GM19351 (cell line): Measurements from ENCODE around the gene VARS2.
"Not testable (repeated sequence)": the region's sequence is repeated elsewhere in the genome, so short reads cannot be mapped to it uniquely, and the experiment has no call there.

Source experiments
- ATAC-seq: cut with Tn5 transposase; IDR thresholded peaks from one replicate; pipeline ENCODE4 v1.9.1; 2021; ENCODE audit warnings: mild to moderate bottlenecking, moderate library complexity; ENCODE audit not compliant: unreplicated experiment

The VARS2 gene

DNA sequence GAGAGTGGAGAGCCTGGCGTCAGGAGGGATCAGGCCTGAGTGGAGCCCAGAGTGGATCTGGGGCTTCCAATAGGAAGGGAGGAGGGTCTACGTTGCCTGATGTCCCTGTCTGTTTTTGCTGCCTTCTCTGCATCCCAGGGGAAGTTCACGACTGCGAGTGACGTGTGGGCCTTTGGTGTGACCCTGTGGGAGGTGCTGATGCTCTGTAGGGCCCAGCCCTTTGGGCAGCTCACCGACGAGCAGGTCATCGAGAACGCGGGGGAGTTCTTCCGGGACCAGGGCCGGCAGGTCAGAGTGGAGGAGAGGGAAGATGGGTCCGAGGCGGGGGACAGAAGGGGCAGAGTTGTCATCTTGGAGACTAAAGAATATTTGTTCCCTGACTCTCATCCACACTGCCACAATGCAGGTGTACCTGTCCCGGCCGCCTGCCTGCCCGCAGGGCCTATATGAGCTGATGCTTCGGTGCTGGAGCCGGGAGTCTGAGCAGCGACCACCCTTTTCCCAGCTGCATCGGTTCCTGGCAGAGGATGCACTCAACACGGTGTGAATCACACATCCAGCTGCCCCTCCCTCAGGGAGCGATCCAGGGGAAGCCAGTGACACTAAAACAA, 15.2 kb upstream of the VARS2 start:
- no peak for ATAC-seq

DNA sequence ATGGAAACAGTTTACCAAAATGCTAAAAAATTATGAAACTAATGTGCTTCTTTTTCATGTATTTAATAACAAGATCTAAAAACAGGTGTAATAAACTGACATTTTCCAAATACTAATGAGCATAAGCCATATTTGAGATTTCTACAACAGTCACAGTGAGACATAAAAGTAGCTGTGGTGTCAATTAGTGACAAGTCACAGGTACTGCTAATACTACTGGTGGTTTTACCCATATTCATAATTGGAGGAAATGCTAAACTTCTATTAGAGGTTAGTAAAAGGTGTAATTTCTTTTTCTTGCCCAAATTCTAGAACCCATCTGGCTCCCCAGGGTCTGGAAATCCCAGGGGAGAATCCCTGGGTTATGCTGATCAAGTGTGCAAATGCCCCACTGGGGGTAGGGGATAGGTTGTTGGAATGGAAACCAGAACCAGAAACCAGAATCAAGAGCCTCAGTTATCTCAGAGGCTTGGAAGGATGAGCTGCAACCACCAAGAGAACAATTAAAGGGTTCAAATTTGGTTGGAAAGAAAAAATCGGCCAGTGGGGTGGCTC, 13.1 kb upstream of the VARS2 start:
- no peak for ATAC-seq

DNA sequence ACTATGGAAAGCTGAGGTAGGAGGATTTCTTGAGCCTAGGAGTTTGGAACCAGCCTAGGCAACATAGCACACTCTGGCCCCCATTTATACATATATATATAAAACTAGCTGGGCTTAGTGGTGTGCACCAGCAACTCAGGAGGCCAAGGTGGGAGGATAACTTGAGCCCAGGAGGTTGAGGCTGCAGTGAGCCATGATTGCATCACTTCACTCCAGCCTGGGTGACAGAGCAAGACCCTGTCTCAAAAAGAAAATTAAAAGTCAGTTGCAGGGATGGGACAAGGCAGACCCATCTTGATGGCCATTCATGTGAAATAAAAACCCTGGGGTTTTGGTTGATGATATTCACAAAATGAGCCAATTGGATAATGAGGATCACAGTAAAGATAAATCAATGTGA, 12.6 kb upstream of the VARS2 start:
- no peak for ATAC-seq

DNA sequence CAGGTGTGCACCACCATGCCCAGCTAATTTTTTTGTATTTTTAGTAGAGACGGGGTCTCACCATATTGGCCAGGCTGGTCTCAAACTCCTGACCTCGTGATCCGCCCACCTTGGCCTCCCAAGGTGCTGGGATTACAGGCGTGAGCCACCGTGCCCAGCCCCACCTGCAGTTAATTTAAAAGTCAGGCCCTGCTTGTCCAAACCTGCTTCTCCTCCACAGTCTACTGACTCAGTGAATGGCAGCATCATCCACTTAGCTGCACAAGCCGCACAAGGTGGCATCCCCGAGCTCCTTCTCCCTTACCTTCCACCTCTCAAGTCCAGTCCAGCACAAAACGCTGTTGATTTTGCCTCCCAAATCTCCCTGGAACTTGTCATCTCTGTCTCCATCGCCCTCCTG, 11.8 kb upstream of the VARS2 start:
- ATAC-seq: not testable (repeated sequence)

DNA sequence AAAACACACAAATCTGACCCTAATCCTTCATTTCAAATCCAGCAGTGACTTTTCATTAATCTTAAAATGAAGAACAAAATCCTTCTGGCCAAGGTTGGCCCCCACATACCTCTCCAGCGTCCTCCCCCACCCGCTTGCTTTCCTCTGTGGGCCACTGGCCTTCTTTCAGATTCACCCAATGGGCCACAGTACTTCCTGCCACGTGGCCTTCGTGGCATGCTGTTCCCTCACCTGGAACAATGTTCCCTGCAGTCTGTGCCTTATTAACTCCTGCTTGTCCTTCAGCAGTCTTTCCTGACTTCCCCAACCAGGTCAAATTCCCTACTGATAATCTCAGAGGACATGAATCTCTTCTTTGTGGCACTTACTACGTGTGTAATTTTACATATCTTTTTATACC, 11.3 kb upstream of the VARS2 start:
- ATAC-seq: no peak

DNA sequence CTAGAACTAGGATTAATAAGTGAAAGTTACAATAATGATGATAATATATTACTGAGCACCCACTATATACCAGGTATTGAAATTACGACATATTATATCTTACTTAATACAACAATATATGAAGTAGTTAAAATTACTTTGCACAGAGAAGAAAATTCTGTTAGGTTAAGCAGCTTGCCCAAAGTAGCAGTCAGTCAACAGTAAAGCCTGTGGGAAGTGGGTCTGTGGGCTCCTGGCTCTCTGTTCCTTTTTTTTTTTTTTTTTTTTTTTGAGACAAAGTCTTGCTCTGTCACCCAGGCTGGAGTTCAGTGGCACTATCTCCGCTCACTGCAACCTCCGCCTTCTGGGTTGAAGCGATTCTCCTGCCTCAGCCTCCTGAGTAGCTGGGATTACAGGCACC, 10.8 kb upstream of the VARS2 start:
- no peak for ATAC-seq

DNA sequence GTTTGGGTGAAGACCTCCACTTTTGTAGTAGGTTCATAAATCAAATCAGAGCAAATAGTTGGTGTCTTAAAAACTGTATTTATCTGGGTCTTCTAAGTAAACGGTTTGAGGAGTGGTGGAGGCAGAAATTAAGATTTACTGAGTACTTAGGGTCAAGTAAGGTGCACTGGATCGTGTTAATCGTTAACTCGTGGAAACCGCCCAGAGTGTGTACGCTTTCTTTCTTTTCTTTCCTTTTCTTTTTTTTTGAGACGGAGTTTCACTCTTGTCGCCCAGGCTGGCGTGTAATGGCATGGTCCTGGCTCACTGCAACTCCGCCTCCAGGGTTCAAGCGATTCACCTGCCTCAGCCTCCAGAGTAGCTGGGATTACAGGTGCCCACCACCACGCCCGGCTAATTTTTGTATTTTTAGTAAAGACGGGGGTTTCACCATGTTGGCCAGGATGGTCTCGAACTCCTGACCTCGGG, 6.7 kb upstream of the VARS2 start:
- ATAC-seq: not testable (repeated sequence)

DNA sequence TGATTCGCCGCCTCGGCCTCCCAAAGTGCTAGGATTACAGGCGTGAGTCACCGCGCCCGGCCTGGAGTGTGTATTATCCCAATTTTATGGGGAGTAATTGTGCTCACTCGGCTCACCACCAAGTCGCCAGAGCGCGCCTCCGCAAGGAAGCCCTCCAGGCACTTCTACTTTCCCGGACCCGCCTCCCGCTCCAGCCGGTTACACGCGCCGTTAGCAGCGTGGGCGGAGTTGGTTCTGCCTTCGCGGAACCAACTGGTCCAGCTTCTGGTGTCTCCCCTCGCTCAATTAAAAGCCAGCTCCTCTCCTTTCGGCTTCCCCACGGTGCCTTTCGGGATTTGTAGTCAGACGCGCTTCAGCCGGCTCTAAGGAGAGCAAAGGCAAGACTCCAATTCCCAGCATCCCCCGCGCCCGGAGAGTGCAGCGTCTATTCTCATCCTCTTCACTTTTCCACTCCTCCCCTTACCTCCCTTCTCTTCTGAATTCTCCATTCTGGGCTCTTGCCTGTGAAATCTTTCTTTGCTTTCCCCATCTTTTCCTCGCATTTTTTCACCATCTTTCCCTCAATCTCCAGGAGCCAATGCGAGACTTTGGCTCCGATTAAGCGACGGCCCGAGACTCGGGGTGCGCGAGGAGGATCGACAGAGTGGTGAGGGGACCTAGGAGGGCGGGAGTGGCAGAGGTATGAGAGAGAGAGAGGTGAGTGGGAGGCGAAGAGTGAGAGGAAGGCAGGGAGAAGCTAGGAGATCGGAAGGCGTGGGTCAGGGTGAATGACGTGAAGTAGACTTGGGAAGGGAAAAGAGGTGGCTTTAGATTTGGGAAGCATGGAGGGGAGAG, 6.1 kb upstream of the VARS2 start, which contains the start of gene GTF2H4:
Gene GTF2H4, plus strand, starts transcription at position 450 of the 834 bp plus-strand sequence.
- peak; percentile 95 for ATAC-seq

DNA sequence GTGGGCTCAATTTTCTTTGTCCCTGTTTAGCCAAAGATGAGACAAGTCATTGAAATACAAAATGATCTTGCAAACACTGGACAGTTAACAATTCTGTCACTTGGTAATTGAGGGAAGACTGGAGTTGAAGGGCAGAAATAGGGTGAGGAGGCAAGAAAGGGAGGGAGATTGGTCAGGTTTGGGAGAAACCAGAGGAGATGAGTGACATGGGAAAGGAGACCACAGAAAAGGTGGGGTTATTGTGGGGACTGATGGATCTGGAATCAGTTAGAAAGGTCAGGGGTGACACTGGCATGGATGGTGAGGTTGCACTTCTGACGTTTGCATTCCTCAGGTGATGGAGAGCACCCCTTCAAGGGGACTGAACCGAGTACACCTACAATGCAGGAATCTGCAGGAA, 5.3 kb upstream of the VARS2 start:
- ATAC-seq: no peak

DNA sequence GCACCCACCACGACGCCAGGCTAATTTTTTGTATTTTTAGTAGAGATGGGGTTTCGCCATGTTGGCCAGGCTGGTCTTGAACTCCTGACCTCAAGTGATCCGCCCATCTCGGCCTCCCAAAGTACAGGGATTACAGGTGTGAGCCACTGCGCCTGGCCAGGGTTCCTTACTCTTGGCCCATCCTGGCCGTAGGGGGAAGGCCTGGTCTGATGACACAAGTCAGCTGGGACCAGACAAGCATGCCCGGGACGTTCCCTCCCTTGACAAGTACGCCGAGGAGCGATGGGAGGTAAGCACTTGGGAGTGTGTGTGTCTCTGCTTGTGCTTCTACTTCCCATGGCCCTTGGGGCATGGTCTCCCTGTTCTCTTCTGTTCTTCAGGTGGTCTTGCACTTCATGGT, 3.6 kb upstream of the VARS2 start:
- not testable (repeated sequence) for ATAC-seq

DNA sequence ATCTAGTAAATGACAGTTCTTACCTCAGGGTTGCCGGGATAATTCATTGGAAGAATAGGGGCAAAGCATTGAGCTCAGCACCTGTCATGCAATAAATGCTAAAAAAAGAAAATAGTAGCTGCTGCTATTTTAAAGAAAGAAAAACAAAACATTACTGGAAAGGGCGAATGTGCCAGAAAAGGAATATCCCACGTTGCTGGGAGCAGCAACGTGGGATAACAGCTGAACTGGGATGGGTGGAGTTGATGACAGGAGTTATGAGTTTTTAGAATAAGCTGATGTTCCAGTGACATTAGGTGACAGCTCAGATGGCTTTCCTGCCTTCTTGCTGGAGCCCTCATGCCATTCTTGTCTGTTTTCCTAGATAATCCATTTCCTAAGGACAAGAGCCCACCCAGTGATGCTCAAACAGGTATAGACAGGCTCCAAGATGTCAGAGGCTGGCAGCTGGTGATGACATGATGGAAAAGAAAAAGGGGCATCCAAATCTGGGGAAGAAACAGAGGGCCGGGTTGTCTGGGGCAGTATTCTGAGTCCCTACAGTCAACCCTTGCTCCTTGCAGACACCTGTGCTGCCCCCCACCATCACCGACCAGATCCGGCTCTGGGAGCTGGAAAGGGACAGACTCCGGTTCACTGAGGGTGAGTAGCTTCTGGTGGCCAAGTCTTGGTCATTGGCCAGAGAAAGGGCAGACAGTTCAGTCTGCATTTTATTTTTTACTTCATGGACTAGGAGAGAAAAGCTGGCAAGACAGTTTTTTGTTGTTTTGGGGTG, 1.1 kb upstream of the VARS2 start:
- no peak for ATAC-seq

DNA sequence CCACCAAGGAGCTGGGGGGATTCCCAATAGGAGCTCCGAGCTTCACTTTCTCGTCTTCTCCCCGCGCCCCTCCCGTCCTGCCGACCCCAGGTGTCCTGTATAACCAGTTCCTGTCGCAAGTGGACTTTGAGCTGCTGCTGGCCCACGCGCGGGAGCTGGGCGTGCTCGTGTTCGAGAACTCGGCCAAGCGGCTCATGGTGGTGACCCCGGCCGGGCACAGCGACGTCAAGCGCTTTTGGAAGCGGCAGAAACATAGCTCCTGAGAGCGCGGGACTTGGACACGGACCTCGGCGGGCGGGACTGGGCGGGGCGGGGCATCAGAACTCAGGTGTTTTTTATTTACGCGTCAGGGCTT, 340 bp upstream of the VARS2 start:
- no peak for ATAC-seq

DNA sequence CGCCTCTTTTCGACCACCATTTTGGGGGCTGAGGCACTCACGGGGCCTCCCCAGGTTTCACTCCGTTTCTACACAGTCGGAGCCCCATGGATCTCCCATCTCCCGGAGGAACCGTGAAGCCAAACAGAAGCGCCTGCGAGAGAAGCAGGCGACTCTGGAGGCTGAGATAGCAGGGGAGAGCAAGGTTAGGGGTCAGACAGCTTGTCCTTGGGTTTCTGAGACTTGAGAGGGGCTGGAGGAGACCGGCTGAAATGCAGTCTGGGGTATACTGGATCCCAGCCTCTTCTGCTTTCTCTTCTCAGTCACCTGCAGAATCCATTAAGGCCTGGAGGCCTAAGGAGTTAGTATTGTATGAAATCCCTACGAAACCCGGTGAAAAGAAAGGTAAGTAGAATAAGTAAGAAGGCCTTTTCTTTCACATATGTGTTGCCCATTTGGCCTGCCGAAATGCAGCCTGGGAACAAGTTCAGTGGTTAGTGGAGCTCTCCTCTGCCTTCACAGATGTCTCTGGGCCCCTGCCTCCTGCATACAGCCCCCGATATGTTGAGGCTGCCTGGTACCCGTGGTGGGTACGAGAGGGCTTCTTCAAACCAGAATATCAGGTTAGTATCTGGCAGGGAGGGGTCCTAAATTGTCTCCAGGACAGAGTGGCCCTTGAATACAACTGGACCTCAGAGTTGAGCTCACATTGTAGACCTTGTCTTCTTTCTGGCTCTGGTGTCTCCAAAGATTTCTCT, 984 bp downstream of the VARS2 start:
- no peak for ATAC-seq

DNA sequence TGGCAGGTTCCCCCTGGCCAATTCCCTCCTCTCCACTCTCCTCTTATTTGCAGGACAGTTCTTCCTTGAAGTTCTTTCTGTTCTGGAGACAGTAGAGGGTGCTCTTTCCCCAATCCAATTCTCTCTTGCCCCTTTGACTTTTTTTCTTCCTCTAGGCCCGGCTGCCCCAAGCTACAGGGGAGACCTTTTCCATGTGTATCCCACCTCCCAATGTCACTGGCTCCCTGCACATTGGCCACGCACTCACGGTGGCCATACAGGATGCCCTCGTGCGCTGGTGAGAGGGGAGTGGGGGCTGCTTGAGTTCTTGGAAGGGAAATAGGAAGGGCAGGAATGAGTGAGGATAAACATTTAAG, 1.5 kb downstream of the VARS2 start:
- ATAC-seq: no peak

DNA sequence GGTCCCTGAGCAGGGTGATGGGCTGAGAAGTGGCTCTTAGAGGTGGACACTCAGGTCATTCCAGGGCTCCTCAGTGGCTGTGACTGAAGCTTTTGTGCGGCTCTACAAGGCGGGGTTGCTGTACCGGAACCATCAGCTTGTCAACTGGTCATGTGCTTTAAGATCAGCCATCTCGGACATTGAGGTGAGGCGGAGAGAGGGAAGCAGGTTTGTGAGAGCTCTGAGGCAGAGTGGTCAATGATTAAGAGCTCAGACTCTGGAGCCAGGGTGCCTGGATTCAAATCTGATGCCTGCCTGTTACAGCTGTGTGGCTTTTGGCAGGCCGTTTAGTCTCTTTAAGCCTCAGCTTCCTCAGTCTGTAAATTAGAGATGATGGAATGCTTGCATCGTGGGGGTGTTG, 3.0 kb downstream of the VARS2 start:
- no peak for ATAC-seq

DNA sequence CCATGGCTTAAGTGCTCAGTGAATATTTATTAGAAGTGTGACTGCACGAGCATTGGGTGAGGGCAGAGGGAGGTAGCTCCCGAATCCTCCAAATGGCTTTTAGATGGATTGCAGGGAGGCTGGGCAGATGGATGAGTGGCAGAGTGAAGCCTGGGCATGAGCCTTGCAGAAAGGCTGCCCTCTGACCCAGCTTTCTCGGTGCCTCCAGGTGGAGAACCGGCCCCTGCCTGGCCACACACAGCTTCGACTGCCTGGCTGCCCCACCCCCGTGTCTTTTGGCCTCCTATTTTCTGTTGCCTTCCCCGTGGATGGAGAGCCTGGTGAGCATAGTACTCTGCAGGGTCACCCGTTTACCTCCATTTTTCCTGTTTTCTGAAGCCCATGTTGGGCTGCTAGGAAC, 3.4 kb downstream of the VARS2 start:
- no peak for ATAC-seq

DNA sequence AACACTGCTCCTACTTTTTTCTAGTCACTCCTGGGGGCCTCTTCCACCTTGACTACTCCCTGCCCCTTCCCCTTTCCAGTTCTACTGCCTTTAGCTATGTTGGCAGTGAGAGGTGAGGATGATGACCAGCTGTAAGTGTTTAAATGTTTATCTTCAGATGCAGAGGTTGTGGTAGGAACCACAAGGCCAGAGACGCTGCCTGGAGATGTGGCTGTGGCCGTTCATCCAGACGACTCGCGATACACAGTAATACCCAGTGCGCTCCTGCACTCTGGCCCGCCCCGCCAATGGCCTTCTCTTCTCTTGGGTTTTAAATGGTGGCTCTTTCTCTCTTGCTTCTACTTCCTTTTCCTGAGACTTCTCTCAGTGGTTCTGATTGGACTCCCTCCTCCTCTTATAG, 4.6 kb downstream of the VARS2 start:
- no peak for ATAC-seq

DNA sequence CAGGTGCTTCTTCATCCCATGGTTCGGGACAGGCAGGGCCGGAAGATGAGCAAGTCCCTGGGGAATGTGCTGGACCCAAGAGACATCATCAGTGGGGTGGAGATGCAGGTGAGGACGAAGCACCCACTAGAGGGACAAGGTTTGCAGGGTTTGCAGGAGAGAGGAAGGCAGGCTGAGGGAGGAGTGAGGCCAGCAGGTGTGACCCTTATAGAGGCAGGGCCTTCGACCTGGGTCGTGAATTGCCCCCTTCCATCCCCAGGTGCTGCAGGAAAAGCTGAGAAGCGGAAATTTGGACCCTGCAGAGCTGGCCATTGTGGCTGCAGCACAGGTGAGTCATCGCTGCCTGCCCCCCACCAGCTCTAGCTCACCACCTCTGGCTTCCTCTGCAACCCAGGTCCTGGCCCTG, 8.4 kb downstream of the VARS2 start:
- ATAC-seq: no peak

DNA sequence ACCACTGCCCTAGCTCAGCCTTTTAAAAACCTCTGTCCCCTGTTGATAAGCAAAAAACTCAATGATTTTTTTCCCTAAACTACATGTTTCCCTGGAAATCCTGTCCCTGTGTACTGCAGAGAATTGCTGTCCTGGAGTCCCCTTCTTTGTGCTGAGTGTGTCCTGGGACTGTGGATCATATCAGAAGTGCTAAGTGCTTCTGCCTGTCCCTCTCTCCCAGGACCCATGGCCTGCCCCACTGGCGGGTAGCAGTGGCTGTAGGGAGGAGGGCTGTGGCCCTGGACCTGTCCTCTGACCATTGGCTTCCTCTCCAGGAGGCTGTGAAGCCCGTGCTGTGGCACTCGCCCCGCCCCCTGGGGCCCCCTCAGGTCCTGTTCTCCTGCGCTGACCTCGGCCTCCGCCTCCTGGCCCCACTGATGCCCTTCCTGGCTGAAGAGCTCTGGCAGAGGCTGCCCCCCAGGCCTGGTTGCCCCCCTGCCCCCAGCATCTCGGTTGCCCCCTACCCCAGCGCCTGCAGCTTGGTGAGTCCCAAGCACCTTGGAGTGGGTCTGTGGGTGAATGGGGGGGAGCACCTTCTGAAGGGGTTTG, 10.1 kb downstream of the VARS2 start:
- not testable (repeated sequence) for ATAC-seq

DNA sequence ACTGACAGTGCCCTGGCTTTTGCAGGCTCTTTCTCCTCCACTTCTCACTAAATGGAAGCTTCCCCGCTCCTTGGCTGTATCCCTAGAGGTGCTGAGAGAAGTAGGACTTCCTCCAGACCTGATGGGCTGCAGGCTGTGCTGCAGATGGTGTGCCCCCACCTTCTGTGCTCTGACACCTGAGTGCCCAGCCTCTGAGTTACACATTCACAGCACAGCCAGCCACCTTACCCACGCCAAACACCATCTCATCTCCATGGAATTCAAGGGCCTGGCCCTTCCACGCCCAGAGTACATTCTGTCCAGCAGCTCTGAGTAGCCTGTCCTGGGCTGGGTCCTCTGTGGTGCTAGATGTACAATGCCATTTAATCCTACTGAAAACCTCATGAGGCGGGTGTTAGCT, 12.6 kb downstream of the VARS2 start:
- ATAC-seq: no peak
